Measurements from ENCODE around the gene TAPT1. TPM values are rescaled to one million over a fixed set of nuclear protein-coding genes. Genes with fewer than 3 reads are reported as not detected.
"Not testable (repeated sequence)": the region's sequence is repeated elsewhere in the genome, so short reads cannot be mapped to it uniquely, and the experiment has no call there.

Gene TAPT1
- total RNA-seq, 2 experiments from 2014 or later = 28.5 to 31.3 TPM

GRCh38 chr4:16155528-16156169, 70.6 kb downstream of the TAPT1 start:
- DNase-seq = no peak
- Mint-ChIP-seq H3K36me3 (peaks cover 3% of the 10 kb centered on the region), H3K9me3 (no peaks in the 10 kb centered on the region), H3K4me3 (no peak overlapping the region), H3K4me1 (no peaks in the 10 kb centered on the region), H3K27me3 (no peaks in the 10 kb centered on the region), H3K27ac (no peak overlapping the region)

DNA sequence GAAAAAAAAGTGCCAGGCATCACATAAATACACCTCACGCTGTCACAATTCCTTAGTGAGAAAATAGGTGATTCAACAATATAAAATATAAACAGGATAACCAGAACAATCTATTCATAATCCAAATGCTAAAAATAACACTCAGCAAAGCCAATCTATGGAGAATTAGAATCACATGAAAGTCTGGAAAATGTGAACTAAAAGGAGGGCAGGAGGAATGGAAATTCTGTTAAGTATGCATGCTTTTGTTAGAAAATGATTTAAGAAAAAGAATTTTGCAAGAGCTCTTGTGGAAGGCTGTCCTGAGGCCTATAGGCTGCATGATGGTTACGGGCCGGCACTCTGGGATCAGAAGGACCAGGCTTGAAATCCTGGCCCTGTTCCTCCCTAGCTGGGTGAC, 71.8 kb downstream of the TAPT1 start:
- Mint-ChIP-seq H3K4me3 (no peak overlapping the region), H3K9me3 (no peaks in the 10 kb centered on the region), H3K27me3 (no peaks in the 10 kb centered on the region), H3K4me1 (no peaks in the 10 kb centered on the region), H3K36me3 (peaks cover 3% of the 10 kb centered on the region), H3K27ac (no peak overlapping the region)
- DNase-seq = no peak

GRCh38 chr4:16150716-16151115, 75.6 kb downstream of the TAPT1 start:
- Mint-ChIP-seq H3K27ac (no peak overlapping the region), H3K4me3 (no peak overlapping the region), H3K4me1 (no peaks in the 10 kb centered on the region), H3K27me3 (no peaks in the 10 kb centered on the region), H3K9me3 (peaks cover 4% of the 10 kb centered on the region), H3K36me3 (peaks cover 4% of the 10 kb centered on the region)
- DNase-seq = no peak

DNA sequence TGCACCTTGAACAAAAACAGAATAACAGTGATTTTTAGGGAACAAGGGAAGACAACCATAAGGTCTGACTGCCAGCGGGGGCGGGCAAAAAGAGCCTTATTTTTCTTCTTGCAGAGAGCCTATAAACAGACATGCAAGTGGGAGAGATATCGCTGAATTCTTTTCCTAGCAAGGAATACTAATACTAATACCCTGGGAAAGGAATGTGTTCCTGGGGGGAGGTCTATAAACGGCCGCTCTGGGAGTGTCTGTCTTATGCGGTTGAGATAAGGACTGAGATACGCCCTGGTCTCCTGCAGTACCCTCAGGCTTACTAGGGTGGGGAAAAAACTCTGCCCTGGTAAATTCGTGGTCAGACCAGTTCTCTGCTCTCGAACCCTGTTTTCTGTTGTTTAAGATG, 81.4 kb downstream of the TAPT1 start:
- H3K9me3 Mint-ChIP-seq = peaks cover 19% of the 10 kb centered on the region
- H3K4me3 Mint-ChIP-seq, H3K27ac Mint-ChIP-seq, H3K4me1 Mint-ChIP-seq, H3K27me3 Mint-ChIP-seq, DNase-seq, H3K36me3 Mint-ChIP-seq: not testable (repeated sequence)

DNA sequence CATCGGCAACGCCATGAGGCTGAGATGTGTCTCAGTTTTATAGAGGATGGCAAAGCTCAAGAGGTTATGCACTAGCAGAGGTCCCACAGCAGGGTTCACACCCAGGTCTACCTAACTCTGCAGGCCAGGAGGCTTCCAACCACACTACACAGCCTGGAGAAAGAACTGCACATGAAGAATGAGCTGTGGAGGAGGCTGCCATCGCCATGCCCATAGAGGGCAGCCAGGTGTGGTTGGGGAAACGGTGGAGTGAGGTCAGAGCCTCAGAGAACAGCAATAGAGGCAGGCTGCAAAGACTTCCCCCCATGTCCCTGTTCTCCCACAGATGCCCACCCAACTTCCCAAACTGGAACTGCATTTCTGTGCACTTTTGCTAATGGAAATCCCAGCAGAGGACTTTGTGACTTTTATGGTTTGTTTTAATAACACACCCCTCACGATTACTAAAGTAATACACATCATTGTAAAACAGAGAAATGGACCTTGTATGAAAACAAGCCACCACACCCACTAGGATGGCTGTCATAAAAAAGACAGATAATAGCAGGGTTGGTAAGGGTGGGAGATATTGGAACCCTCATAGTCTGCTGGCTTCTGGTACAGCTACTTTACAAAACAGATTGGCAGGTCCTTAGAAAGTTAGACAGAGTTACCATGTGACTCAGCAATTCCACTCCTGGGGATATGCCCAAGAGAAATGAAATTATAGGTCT, 83.5 kb downstream of the TAPT1 start:
- H3K27me3 Mint-ChIP-seq = peaks cover 6% of the 10 kb centered on the region
- H3K4me3 Mint-ChIP-seq = no peak overlapping the region
- no peaks in the 10 kb centered on the region for H3K4me1 Mint-ChIP-seq

GRCh38 chr4:16140879-16141249, 85.4 kb downstream of the TAPT1 start:
- DNase-seq = no peak
- Mint-ChIP-seq H3K27ac (no peak overlapping the region), H3K4me1 (no peaks in the 10 kb centered on the region), H3K4me3 (no peak overlapping the region), H3K9me3 (peaks cover 16% of the 10 kb centered on the region), H3K27me3 (peaks cover 6% of the 10 kb centered on the region), H3K36me3 (peaks cover 3% of the 10 kb centered on the region)

More for the DNA sequence above, 83.5 kb downstream of the TAPT1 start:
- Mint-ChIP-seq H3K27ac (no peak overlapping the region), H3K9me3 (peaks cover 19% of the 10 kb centered on the region), H3K36me3 (peaks cover 5% of the 10 kb centered on the region)
- DNase-seq = no peak

- no peak overlapping the region for H3K27ac Mint-ChIP-seq
- no peaks in the 10 kb centered on the region for H3K4me1 Mint-ChIP-seq
- H3K4me3 Mint-ChIP-seq = no peak overlapping the region
- no peak for DNase-seq
- H3K9me3 Mint-ChIP-seq = peaks cover 13% of the 10 kb centered on the region
- peaks cover 6% of the 10 kb centered on the region for H3K27me3 Mint-ChIP-seq
- peaks cover 3% of the 10 kb centered on the region for H3K36me3 Mint-ChIP-seq
These were observed 85.9 kb downstream of the TAPT1 start for GRCh38 chr4:16140231-16140878.

GRCh38 chr4:16139066-16139945, 87.0 kb downstream of the TAPT1 start:
- H3K27me3 Mint-ChIP-seq = peaks cover 6% of the 10 kb centered on the region
- no peak overlapping the region for H3K4me3 Mint-ChIP-seq
- peaks cover 2% of the 10 kb centered on the region for H3K36me3 Mint-ChIP-seq
- H3K4me1 Mint-ChIP-seq = no peaks in the 10 kb centered on the region
- DNase-seq = no peak
- no peak overlapping the region for H3K27ac Mint-ChIP-seq
- H3K9me3 Mint-ChIP-seq = peaks cover 9% of the 10 kb centered on the region

- Mint-ChIP-seq H3K36me3 (peaks cover 3% of the 10 kb centered on the region), H3K9me3 (peaks cover 4% of the 10 kb centered on the region), H3K4me3 (no peak overlapping the region), H3K27me3 (peaks cover 6% of the 10 kb centered on the region), H3K27ac (no peak overlapping the region), H3K4me1 (no peaks in the 10 kb centered on the region)
- no peak for DNase-seq
These were observed 89.4 kb downstream of the TAPT1 start for GRCh38 chr4:16136827-16137226.

DNA sequence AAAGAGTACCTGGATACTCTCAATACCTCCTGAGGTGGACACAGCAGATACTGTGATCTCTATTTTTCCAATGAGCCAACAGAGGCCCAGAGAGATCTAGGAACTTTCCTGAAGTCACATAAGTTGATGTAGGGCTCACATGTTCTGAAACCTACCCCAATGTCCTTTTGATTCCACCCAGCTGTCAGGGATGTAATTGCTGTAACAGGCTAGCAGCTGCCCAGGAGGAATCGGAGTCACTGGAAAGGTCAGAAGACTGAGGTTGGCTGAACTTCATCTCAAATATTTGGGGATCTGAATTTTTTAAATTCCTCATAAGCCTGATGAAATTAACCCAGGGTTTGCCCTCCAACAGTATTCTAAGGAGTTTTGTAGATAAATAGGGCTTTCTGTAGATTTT, 90.0 kb downstream of the TAPT1 start:
- H3K27ac Mint-ChIP-seq = no peak overlapping the region
- no peak overlapping the region for H3K4me3 Mint-ChIP-seq
- H3K36me3 Mint-ChIP-seq = peaks cover 3% of the 10 kb centered on the region
- H3K4me1 Mint-ChIP-seq = no peaks in the 10 kb centered on the region
- H3K27me3 Mint-ChIP-seq = peaks cover 6% of the 10 kb centered on the region
- no peak for DNase-seq
- peaks cover 4% of the 10 kb centered on the region for H3K9me3 Mint-ChIP-seq

DNA sequence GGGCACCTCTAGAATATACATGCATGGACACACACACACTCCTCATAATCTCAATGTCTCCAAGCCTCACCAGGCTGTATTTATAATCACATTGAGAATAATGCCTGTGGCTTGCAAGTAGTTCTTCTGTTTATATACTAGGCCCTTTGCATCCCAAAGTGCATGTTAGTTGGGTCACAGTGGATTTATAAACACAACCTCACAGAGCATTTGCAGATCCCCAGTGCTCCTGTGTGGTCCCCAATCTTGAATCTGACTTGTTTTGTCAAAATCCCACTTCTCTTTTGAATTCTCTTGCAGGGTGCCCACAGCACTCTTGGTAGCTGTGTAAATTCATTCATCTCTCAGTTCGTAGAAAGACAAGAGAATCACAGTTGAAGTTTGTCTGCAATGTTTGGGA, 92.9 kb downstream of the TAPT1 start:
- H3K27ac Mint-ChIP-seq = no peak overlapping the region

DNA sequence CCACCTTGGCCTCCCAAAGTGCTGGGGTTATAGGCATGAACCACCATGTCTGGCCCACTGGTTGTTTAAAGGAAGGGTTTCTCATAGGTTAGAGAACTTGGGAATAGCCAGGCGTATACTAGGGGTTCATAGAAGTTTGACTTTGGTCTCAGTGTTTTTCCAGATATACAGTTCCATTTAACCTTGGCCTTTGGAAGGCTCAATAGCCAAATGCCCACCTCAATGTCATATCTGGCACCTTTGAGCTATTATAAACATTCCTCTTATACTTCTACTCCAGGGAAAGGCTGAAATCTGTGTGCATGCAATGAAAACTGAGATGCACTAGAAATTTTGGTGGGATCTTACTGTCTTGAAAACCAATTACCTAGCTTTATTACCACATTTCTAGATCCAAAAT, 95.0 kb downstream of the TAPT1 start:
- peaks cover 3% of the 10 kb centered on the region for H3K36me3 Mint-ChIP-seq
- H3K9me3 Mint-ChIP-seq = peaks cover 4% of the 10 kb centered on the region
- no peak for DNase-seq
- no peak overlapping the region for H3K4me3 Mint-ChIP-seq
- no peaks in the 10 kb centered on the region for H3K27me3 Mint-ChIP-seq
- no peak overlapping the region for H3K27ac Mint-ChIP-seq
- H3K4me1 Mint-ChIP-seq = no peaks in the 10 kb centered on the region

More for the DNA sequence above, 92.9 kb downstream of the TAPT1 start:
- H3K27me3 Mint-ChIP-seq = no peaks in the 10 kb centered on the region
- peaks cover 4% of the 10 kb centered on the region for H3K9me3 Mint-ChIP-seq
- DNase-seq = no peak
- H3K36me3 Mint-ChIP-seq = peaks cover 3% of the 10 kb centered on the region
- H3K4me1 Mint-ChIP-seq = no peaks in the 10 kb centered on the region
- H3K4me3 Mint-ChIP-seq = no peak overlapping the region

DNA sequence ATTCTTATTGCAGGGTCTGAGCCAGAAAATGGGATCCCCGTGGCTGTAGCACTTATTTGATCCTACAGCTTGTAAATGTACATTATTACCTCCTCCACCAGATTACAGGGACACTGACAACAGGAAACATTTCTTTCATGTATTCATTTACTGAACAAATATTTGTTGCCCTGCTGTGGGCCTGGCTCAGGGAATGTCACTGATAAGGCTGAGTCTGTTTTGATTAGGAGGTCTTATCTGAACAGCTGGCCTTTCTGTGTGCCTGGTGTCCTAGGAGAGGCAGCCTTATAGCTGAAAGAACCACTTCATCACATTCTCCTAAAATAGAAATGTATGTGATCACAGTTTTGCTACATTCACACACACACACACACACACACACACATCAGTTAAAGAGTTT, 96.9 kb downstream of the TAPT1 start:
- peaks cover 1% of the 10 kb centered on the region for H3K9me3 Mint-ChIP-seq

DNA sequence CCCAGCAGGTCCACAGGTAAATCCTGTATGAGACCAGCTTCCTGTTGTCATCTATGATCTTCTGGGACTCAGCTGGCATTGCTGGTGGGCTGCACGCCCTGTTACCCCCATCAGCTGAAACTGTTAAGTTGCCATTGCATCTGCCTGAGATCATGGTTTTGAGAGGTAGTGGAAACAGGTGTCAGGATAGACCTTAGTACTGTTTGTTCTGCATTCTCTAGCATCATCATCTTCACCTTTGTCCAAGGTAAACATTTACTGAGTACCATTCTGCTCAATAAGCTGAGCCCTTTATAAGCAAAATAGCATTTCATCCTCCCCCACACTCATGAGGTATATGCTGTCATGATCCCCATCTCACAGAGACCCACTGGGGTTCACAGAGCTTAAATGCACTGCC, 99.6 kb downstream of the TAPT1 start:
- H3K36me3 Mint-ChIP-seq = no peaks in the 10 kb centered on the region
- H3K27me3 Mint-ChIP-seq = no peaks in the 10 kb centered on the region
- no peaks in the 10 kb centered on the region for H3K9me3 Mint-ChIP-seq
- H3K4me3 Mint-ChIP-seq = no peak overlapping the region
- H3K4me1 Mint-ChIP-seq = peaks cover 30% of the 10 kb centered on the region
- no peak for DNase-seq
- H3K27ac Mint-ChIP-seq = no peak overlapping the region

More for the DNA sequence above, 96.9 kb downstream of the TAPT1 start:
- Mint-ChIP-seq H3K27me3 (no peaks in the 10 kb centered on the region), H3K27ac (no peak overlapping the region), H3K36me3 (peaks cover under 1% of the 10 kb centered on the region), H3K4me3 (no peak overlapping the region), H3K4me1 (peaks cover 8% of the 10 kb centered on the region)
- no peak for DNase-seq
